Colonic mucosa (tissue), 4 donors: ENCODE measurements around the gene EPS8. TPM values are rescaled to one million over a fixed set of nuclear protein-coding genes. Genes with fewer than 3 reads are reported as not detected.

ENCODE experiments used
- DNase-seq: peaks from one replicate; pipeline ENCODE4 v3.0.0-alpha.2; 2020
- H3K27ac ChIP-seq: fragments of 200-600 bp; one replicate; pipeline ENCODE4 v1.8.0; 2021
- H3K27me3 ChIP-seq: fragments of 200-600 bp; one replicate; pipeline ENCODE4 v1.8.0; 2021
- H3K36me3 ChIP-seq: fragments of 200-600 bp; one replicate; pipeline ENCODE4 v1.8.0; 2021
- H3K4me1 ChIP-seq: fragments of 200-600 bp; one replicate; pipeline ENCODE4 v1.8.0; 2021; ENCODE audit warnings: mild to moderate bottlenecking
- H3K4me3 ChIP-seq: fragments of 200-600 bp; one replicate; pipeline ENCODE4 v1.8.0; 2021
- H3K9ac ChIP-seq, 2 donors: one replicate each; pipeline ENCODE4 v1.7.0; 2013; ENCODE audit warnings: control low read depth in 2 of 2, low read depth in 2 of 2, low read length in 2 of 2
- H3K9me3 ChIP-seq: fragments of 200-600 bp; one replicate; pipeline ENCODE4 v1.8.0; 2021
- intact Hi-C: fragments of 100-400 bp; cut with DNase I; formaldehyde crosslinking; loops from one replicate; pipeline ENCODE4 v1.14.1; 2022
- total RNA-seq, 2 donors: library from RNA; stranded (reverse); fragmentation: NEBNext Ultra II Directional in 1 of 2; extraction: Animal tissue kit (Norgen Biotek cat#: 25700) in 1 of 2; gene quantifications; one replicate each; pipeline ENCODE4 v1.2.1, GENCODE V29; 2021
- TF ChIP-seq, protein P1 (sequence below): fragments of 200-600 bp; IDR thresholded peaks from one replicate; pipeline ENCODE4 v1.8.0; 2022; ENCODE audit warnings: antibody characterized with exemption, mild to moderate bottlenecking
- donor health status: healthy.
- donor health status: DM: no; HTN: no; CAD: no.
- donor health status: DM: no; HTN: no; CAD: no.

The EPS8 gene
- total RNA-seq, 2 donors from 2014 or later, result 93.7 to 161 TPM

GRCh38 chr12:15634010-15634683 is 155.0 kb downstream of the EPS8 start:
- Histone ChIP-seq H3K4me3 (no peak overlapping the region), H3K4me1 (no peaks in the 10 kb centered on the region), H3K27me3 (no peaks in the 10 kb centered on the region), H3K36me3 (no peaks in the 10 kb centered on the region), H3K27ac (no peak overlapping the region), H3K9ac (no peak overlapping the region), H3K9me3 (no peaks in the 10 kb centered on the region)
- TF ChIP-seq, protein P1, sequence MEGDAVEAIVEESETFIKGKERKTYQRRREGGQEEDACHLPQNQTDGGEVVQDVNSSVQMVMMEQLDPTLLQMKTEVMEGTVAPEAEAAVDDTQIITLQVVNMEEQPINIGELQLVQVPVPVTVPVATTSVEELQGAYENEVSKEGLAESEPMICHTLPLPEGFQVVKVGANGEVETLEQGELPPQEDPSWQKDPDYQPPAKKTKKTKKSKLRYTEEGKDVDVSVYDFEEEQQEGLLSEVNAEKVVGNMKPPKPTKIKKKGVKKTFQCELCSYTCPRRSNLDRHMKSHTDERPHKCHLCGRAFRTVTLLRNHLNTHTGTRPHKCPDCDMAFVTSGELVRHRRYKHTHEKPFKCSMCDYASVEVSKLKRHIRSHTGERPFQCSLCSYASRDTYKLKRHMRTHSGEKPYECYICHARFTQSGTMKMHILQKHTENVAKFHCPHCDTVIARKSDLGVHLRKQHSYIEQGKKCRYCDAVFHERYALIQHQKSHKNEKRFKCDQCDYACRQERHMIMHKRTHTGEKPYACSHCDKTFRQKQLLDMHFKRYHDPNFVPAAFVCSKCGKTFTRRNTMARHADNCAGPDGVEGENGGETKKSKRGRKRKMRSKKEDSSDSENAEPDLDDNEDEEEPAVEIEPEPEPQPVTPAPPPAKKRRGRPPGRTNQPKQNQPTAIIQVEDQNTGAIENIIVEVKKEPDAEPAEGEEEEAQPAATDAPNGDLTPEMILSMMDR, result no peak
- no peak for DNase-seq
- intact Hi-C loops, result no loop called here

- Histone ChIP-seq H3K36me3 (no peaks in the 10 kb centered on the region), H3K9ac (no peak overlapping the region), H3K4me3 (no peak overlapping the region), H3K27ac (no peak overlapping the region), H3K9me3 (no peaks in the 10 kb centered on the region), H3K4me1 (no peaks in the 10 kb centered on the region), H3K27me3 (no peaks in the 10 kb centered on the region)
- no peak for DNase-seq
- intact Hi-C loops, result no loop called here
- TF ChIP-seq, protein P1, result no peak
These were observed 156.0 kb downstream of the EPS8 start for GRCh38 chr12:15633201-15633600.

- no peaks in the 10 kb centered on the region for H3K9me3 ChIP-seq
- H3K36me3 ChIP-seq, result no peaks in the 10 kb centered on the region
- no peak overlapping the region for H3K27ac ChIP-seq
- H3K4me3 ChIP-seq, result no peak overlapping the region
- H3K27me3 ChIP-seq, result no peaks in the 10 kb centered on the region
- no peak overlapping the region for H3K9ac ChIP-seq
- intact Hi-C loops, result no loop called here
- no peaks in the 10 kb centered on the region for H3K4me1 ChIP-seq
- no peak for DNase-seq
- TF ChIP-seq, protein P1, result no peak
These were observed 156.5 kb downstream of the EPS8 start for GRCh38 chr12:15632708-15633107.

GRCh38 chr12:15631007-15631715 is 158.0 kb downstream of the EPS8 start:
- TF ChIP-seq, protein P1, result no peak
- Histone ChIP-seq H3K36me3 (no peaks in the 10 kb centered on the region), H3K27me3 (no peaks in the 10 kb centered on the region), H3K9ac (no peak overlapping the region), H3K4me3 (no peak overlapping the region), H3K27ac (peak overlapping the region; percentile 1), H3K9me3 (no peaks in the 10 kb centered on the region), H3K4me1 (no peaks in the 10 kb centered on the region)
- DNase-seq, result no peak
- intact Hi-C loops, result no loop called here

- H3K4me3 ChIP-seq, result no peak overlapping the region
- no peaks in the 10 kb centered on the region for H3K36me3 ChIP-seq
- TF ChIP-seq, protein P1, result no peak
- intact Hi-C loops, result no loop called here
- no peaks in the 10 kb centered on the region for H3K27me3 ChIP-seq
- H3K27ac ChIP-seq, result peak overlapping the region; percentile 19
- H3K4me1 ChIP-seq, result no peaks in the 10 kb centered on the region
- no peaks in the 10 kb centered on the region for H3K9me3 ChIP-seq
- no peak overlapping the region for H3K9ac ChIP-seq
- DNase-seq, result no peak
These were observed 159.4 kb downstream of the EPS8 start for GRCh38 chr12:15629761-15630160.
